Measurements from ENCODE around the gene PARVG. TPM values are rescaled to one million over a fixed set of nuclear protein-coding genes. Genes with fewer than 3 reads are reported as not detected.
A peak's percentile ranks its signal among the peaks of the same experiment; 100 is the strongest.

PARVG gene
- polyA plus RNA-seq, 3 donors = 1.6 to 2.5 (median 2.4) TPM

- DNase-seq (ENCODE audit: extremely low read depth in 1 of 11, low read depth in 9 of 11, low spot score in 4 of 11) = no peak
Measured at GRCh38 chr22:44247923-44248892, 67.5 kb downstream of the PARVG start.

- no peak for DNase-seq (ENCODE audit: extremely low read depth in 1 of 11, low read depth in 9 of 11, low spot score in 4 of 11)
Measured at GRCh38 chr22:44248926-44249325, 68.2 kb downstream of the PARVG start.

GRCh38 chr22:44249376-44250147 is 68.8 kb downstream of the PARVG start:
- DNase-seq (ENCODE audit: extremely low read depth in 1 of 11, low read depth in 9 of 11, low spot score in 4 of 11) = no peak

- no peak for DNase-seq (ENCODE audit: extremely low read depth in 1 of 11, low read depth in 9 of 11, low spot score in 4 of 11)
Measured at GRCh38 chr22:44254811-44255210, 74.1 kb downstream of the PARVG start.

- DNase-seq (ENCODE audit: extremely low read depth in 1 of 11, low read depth in 9 of 11, low spot score in 4 of 11) = no peak
Measured at GRCh38 chr22:44256085-44256484, 75.4 kb downstream of the PARVG start.

- DNase-seq (ENCODE audit: extremely low read depth in 1 of 11, low read depth in 9 of 11, low spot score in 4 of 11) = peak in 2 of 11 donors; percentile 15 to 31
Measured at GRCh38 chr22:44256556-44257485, 76.1 kb downstream of the PARVG start.

Other genes with a start within 250 kb of the PARVG start
- gene SAMM50, start 225.5 kb upstream of the PARVG start, polyA plus RNA-seq (ENCODE audit: insufficient read length in 3 of 3) = 10 to 100 TPM; 64.5 to 65.7 (median 65.2) TPM
- gene PARVB, start 156.6 kb upstream of the PARVG start, polyA plus RNA-seq (ENCODE audit: insufficient read length in 3 of 3) = 10 to 100 TPM; 16.2 to 21.7 (median 20.2) TPM
- gene SHISAL1, start 132.0 kb downstream of the PARVG start, polyA plus RNA-seq (ENCODE audit: insufficient read length in 3 of 3) = 1 to 10 TPM; 2.3 to 3.3 (median 2.8) TPM